Activated CD8-positive, alpha-beta memory T cell treated with anti-CD3 and anti-CD28 coated beads, Interleukin-2, amount 50 U/mL, for 48 hours (primary cell): Measurements from ENCODE around the gene TUSC2.

Experiments
- DNase-seq: peaks from one replicate; pipeline ENCODE4 v3.0.0-alpha.2; 2020

The TUSC2 gene, protein sequence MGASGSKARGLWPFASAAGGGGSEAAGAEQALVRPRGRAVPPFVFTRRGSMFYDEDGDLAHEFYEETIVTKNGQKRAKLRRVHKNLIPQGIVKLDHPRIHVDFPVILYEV

GRCh38 chr3:50327943-50328691 is at the start of gene TUSC2:
TSS of gene TUSC2 (minus strand) at chr3:50328223. CDS start at chr3:50328099, 124 bp downstream.
- DNase-seq = peak; percentile 96

DNA sequence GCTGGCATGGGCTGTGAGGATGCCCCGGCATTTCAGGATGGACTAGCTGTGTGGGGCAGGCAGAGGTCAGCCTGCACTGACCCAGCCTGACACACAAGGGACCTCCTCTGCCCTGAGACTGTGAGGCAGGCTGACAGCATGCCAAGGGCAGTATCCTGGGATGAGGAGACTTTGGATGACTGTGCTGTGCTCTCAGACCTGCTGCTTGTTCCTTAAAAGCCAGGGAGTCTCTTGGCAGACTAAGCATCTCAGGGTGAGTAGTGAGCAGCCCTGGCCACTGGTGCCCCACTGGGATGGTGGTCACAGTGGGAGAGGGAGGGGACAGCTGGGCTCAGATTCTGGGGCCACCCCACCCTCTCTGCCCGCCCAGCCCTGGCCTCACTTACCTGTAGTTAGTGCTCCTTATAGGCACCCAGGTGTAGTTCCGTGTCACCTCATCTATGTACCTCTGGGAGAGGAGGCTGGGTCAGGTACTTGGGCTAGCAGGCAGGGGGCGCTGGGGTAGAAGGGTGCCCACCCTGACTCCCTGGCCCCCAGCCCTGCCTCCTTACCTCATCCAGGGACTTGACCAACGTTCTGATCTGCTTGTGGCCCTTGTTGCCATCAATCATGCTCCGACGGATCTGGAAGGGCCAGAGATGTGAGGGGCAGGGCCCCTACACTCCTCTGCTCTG is 47.4 kb upstream of the TUSC2 start:
- DNase-seq = no peak

GRCh38 chr3:50374363-50375257 is 46.6 kb upstream of the TUSC2 start:
- DNase-seq = no peak

GRCh38 chr3:50373146-50374051 is 45.4 kb upstream of the TUSC2 start:
- no peak for DNase-seq

DNA sequence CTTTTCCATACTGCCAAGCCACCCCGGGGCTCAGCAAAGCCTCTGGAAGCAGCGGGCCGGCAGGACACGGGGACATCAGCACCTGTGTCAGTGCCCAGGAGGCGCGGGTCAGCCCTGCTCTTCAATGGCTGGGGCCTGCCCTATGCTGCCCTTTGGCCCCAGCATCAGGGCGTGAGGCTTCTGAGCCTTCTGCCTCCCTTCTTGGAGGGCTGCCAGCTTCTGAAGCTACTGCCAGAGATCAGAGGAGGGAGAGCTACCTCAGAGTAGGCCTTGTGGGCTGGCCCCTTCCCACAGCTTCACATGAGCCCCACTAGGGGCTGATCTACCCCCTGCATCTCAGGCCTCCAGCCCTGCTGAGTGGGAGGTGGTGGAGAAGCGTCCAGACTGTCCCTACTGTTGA is 44.3 kb upstream of the TUSC2 start:
- DNase-seq = no peak

GRCh38 chr3:50371133-50371685 is 43.2 kb upstream of the TUSC2 start:
- no peak for DNase-seq

GRCh38 chr3:50370594-50370993 is 42.6 kb upstream of the TUSC2 start:
- DNase-seq = no peak

- DNase-seq = no peak
Observed at GRCh38 chr3:50369012-50369670, 41.1 kb upstream of the TUSC2 start.

DNA sequence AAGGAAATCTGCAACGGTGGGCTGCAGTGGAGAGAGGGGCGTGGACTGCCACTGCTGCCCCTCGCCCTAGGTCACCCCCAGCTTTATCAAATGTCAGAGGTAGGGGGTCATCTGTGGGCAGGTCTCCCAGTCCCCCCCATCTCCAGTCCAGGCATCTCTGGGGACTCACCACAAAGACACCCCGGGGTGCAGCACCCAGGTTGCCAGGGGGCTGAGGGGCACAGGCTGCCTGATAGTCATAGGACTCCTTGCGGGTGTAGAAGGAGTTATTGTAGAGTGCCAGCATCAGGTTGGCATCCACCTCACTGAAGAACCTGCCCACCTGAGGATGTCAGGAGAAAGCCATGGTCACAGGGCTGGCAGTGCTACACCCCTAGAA is 37.8 kb upstream of the TUSC2 start:
- DNase-seq = no peak

DNA sequence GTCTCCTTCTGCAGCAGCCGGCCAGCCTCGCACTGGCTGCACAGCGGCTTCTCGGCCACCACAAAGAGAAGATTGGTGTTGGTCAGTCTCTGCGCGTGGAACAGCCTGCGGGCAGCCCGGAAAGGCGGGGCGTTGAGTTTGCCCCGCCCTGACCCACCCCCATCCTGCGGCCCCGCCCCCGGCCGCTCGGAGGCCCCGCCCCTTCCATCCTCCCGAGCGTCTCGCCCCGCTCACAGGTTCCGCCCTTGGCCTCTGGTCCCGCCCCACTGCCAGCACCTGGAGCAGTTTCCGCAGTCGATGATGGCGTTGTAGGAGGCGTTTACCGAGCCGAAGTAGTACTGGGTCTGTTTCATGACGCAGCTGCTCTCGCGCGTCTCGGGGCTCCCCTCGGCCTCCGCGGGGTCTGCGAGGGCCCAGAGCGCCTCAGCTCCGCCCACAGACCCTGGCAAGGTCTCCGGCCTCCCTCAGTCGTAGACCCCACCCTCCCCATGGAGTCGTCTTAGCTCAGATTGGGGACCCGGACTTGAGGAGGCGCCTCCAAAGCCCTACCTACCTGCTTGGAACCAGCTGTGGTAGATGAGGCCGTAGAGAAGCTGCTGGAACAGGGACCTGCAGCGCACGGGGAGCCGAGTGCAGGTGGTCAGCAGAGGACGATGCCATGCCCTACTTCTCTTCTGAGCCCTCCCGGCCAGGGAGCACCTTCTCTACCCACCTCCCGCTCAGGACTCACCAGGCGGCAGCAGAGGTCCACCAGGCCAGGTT is 37.2 kb upstream of the TUSC2 start:
- DNase-seq = peak; percentile 96

- no peak for DNase-seq
Observed at GRCh38 chr3:50364573-50365079, 36.6 kb upstream of the TUSC2 start.

DNA sequence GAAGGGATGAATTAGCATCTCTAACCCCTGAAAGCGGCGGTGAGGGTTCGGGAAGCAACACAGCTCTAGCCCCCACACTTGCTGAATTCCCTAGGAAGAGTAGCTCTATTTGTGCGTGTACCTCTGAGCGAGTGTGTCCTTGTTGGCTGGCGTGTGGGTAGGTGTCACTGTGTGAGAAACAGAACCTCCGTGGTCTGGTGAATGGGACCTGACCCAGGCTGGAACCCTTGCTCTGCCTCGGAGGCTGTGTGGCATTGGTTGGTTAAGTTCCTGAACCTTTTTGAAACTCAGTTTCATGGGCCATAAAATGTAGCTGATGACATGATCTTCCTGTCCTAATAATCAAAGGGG is 31.7 kb upstream of the TUSC2 start:
- no peak for DNase-seq

DNA sequence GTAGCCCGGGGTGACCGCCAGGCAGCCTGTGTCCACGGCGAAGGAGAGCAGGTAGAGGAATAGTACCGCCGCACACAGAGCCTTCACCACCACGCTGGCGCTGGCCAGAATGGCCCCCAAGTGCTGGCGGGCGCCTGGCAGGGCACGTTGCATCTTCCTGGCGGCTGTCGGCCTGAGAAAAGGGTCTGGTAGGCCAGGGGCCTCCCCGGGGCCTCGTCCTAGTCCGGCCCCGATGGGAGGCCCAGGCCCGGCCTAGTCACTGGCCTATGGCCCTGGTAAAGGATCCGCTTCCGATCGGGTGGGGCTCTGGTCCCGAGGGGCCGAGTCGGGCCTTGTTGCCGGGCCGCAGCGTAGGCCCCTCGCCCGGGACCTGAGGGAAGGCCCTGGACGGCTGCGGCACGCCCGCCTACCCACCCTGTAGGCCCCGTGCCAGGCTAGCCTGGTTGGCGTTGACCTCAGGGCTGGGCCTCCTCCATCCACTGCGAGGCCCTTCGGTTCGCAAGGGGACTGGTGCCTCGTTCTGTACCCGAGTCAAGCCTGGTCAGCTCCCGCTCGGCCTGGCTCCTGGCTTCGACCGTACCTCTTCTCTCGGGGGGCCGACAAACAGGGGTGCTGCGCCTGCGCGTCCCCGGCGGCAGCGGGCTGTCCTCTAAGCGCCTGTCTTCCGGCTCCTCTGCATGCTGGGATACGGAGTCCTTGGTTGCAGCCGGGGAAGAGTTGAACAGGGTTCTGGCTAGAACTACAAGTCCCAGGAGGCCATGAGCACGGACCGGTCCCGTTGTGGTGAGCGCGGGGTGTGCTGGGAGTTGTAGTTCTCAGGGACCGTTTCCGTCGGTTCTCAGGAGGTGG is 31.1 kb upstream of the TUSC2 start, which contains the start of gene TMEM115:
TSS of gene TMEM115 (minus strand) at position 611 of the 849 bp plus-strand sequence. CDS start at position 153, 458 bp downstream.
- peak; percentile 93 for DNase-seq

DNA sequence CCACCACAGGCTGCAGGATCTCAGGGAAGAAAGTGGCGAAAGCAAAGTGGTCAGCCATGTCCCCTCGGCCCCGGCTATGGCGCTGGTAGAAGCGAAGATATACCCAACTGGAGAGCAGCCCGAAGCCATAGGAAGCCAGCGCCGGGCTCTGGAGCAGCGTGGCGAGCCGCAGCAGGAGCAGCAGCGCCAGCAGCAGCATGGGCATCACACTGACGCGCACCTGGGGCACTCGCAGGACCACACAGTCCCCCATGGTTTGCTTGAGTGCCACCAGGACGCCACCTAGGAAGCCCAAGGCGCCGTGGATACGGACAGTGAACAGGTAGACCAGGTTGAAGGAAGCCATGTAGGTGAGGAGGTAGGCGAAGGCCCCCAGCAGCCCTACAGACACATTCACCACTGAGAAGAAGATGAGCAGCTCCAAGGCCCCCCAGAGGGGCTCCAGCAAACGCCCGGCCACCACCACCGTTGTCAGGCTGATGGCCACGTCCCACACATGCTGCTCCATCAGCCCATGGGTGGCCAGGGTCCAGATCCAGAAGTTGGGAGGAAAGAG is 30.4 kb upstream of the TUSC2 start:
- DNase-seq = no peak

DNA sequence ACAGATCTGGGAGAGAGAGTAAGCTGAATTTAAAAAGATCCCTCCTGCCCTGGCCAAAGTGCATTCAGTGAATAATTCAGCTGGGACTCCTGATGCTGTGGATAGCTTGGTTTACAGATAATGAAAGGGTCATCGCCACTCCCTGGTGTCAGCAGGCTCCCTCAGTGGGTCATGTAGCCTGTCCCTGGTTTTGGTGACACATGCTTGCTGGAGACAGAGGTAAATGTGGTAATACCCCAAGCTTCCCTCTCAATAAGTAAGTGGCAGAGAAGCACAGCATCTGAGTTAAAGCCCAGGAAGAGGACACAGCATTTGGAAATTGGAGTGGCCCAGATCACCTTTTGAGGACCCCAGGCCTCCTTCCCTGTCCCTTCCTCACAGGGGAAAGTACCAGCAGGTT is 29.5 kb upstream of the TUSC2 start:
- DNase-seq = no peak

DNA sequence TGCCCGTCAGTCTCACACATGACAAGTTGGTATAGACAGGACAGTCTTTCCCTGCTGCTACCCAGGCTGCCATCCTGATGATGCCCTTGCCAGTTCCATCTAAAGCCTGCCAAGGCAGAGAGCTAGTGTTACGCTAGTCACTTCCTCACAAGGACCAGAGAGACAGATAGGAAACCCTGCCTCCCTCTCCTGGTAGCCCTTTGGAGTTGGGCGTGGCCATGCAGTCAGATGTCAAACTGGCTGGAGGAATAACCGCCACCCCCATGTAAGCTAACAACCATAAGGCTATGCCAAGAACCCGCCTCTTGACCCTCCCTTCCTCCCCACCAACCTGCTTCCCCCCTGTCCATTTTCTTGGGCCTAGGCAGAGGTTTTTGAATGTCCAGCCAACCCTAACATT is 28.5 kb upstream of the TUSC2 start:
- DNase-seq = no peak

DNA sequence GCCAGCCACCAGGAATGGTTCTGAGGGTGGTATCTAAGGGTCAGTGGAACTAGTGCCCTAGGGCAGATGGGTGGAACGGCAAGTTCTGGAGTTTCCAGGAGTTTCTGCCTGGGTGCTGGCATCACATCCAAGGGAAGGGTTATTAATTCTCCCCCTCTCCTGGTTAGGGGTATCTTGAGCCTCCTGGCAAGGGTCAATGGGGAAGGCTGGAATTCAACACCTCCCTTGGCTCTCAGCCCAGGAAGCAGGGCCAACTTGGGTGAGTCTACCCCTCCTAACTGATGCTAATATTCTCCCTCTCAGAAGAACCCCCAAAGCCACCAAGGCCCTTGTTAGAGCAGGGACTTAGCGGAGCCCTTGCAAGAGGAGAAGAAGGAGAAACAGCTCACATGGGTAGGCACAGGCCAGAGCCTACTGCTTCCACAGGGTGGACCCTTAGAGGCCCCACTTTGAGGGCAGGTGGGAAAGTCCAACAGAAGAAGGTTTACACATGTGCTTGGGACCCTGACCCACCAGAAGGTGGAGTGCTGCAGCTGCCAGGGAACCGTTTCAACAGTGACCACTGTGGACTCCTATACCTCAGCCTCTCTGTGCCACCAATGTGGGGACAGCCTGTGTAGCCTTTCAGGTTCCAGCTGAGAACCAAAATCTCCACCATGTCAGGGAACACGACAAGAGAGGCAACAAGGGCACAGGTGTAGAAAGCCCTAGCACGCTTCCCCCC is 28.0 kb upstream of the TUSC2 start:
- DNase-seq = no peak

- no peak for DNase-seq
Observed at GRCh38 chr3:50354850-50355249, 26.8 kb upstream of the TUSC2 start.
